Endothelial cell of umbilical vein (primary cell): ENCODE data around the gene CCN6. TPM values are rescaled to one million over a fixed set of nuclear protein-coding genes. Genes with fewer than 3 reads are reported as not detected.

Experiments used
- BruUV-seq: library from RNA; stranded (reverse); fragments of 400-500 nt; replicated peaks from 2 replicates; lab custom pipeline; 2021; lab: Mats Ljungman, UMichigan
- CTCF ChIA-PET: fragments of 300-600, 350-600 bp; sonication (Branson Sonifier 250); formaldehyde crosslinking; loops from one replicate; lab custom pipeline; 2021; ENCODE audit warnings: antibody characterized with exemption, inconsistent platforms; lab: Charles Lee
- POLR2A ChIA-PET: fragments of 300-600, 350-600 bp; sonication (Branson Sonifier 250); formaldehyde crosslinking; loops from one replicate; lab custom pipeline; 2021; ENCODE audit warnings: antibody characterized with exemption, inconsistent platforms; lab: Charles Lee
- DNase-seq: peaks from one replicate; pipeline ENCODE4 v3.0.0-alpha.2; 2011; ENCODE audit warnings: low read depth, low spot score
- FAIRE-seq: peaks from 2 replicates; lab custom pipeline; 2011; peaks lifted over from hg19 to GRCh38; lab: Jason Lieb, UNC
- H2AFZ ChIP-seq: 2 replicates; pipeline ENCODE4 v1.6.0; 2012; ENCODE audit warnings: low read depth, low read length, control low read depth, inconsistent platforms
- H3K27ac ChIP-seq: 2 replicates; pipeline ENCODE4 v1.5.1; 2011; ENCODE audit warnings: low read depth, mild to moderate bottlenecking, control low read depth, low read length, moderate library complexity; ENCODE audit not compliant: insufficient read depth
- H3K27me3 ChIP-seq, 2 experiments: 2 replicates each; pipeline versions ENCODE4 v1.6.0 to v1.6.1; 2011; ENCODE audit warnings: low read length in 2 of 2, mixed read lengths in 1 of 2; ENCODE audit not compliant: control insufficient read depth in 2 of 2, insufficient read depth in 2 of 2
- H3K36me3 ChIP-seq, 2 experiments: 2 replicates in 1 of 2; 3 replicates in 1 of 2; pipeline ENCODE4 v1.5.1; 2011; ENCODE audit warnings: low read length in 2 of 2, mild to moderate bottlenecking in 1 of 2, moderate library complexity in 1 of 2; ENCODE audit not compliant: control insufficient read depth in 2 of 2, insufficient read depth in 2 of 2; ENCODE audit errors: extremely low read depth in 1 of 2
- H3K4me1 ChIP-seq: 3 replicates; pipeline ENCODE4 v1.5.1; 2011; ENCODE audit warnings: mild to moderate bottlenecking, low read length; ENCODE audit not compliant: control insufficient read depth, insufficient read depth; ENCODE audit errors: extremely low read depth
- H3K4me2 ChIP-seq: 2 replicates; pipeline ENCODE4 v1.6.1; 2011; ENCODE audit warnings: low read length, control low read depth, mixed read lengths; ENCODE audit not compliant: insufficient read depth
- H3K4me3 ChIP-seq, 3 experiments: fragments of 200-600 bp in 1 of 3; sonication (generic), shearing (Covaris generic) in 1 of 3; replicated peaks in 1 of 3; 2 replicates each; pipeline ENCODE4 v1.5.1; 2011 to 2016; ENCODE audit warnings: control low read depth in 3 of 3, low read length in 3 of 3, mild to moderate bottlenecking in 2 of 3, inconsistent platforms in 1 of 3, low read depth in 1 of 3, moderate library complexity in 1 of 3; ENCODE audit not compliant: insufficient read depth in 1 of 3
- H3K79me2 ChIP-seq: 2 replicates; pipeline ENCODE4 v1.6.0; 2012; ENCODE audit warnings: low read length, inconsistent platforms; ENCODE audit not compliant: control insufficient read depth, insufficient read depth
- H3K9ac ChIP-seq: replicated peaks from 2 replicates; pipeline ENCODE3; 2011; ENCODE audit warnings: low read length, control low read depth; ENCODE audit not compliant: insufficient read depth; ENCODE audit errors: extremely low read depth
- H3K9me1 ChIP-seq: replicated peaks from 3 replicates; pipeline ENCODE4 v1.6.0; 2011; ENCODE audit warnings: mild to moderate bottlenecking, low read length; ENCODE audit not compliant: control insufficient read depth, insufficient read depth; ENCODE audit errors: extremely low read depth
- H3K9me3 ChIP-seq: replicated peaks from 2 replicates; pipeline ENCODE4 v1.5.1; 2012; ENCODE audit warnings: low read length, inconsistent platforms; ENCODE audit not compliant: control insufficient read depth, insufficient read depth
- H4K20me1 ChIP-seq: replicated peaks from 2 replicates; pipeline ENCODE3; 2011; ENCODE audit warnings: mild to moderate bottlenecking, low read length; ENCODE audit not compliant: control insufficient read depth, insufficient read depth; ENCODE audit errors: extremely low read depth
- CTCF ChIP-seq, 2 donors: IDR thresholded peaks; 1 replicate in 1 of 2; 2 replicates in 1 of 2; pipeline ENCODE4 v1.5.1; 2011; ENCODE audit warnings: low read length in 2 of 2, mild to moderate bottlenecking in 2 of 2, moderate library complexity in 2 of 2, control low read depth in 1 of 2, inconsistent platforms in 1 of 2, low read depth in 1 of 2; ENCODE audit not compliant: insufficient read depth in 1 of 2; ENCODE audit errors: extremely low read depth in 1 of 2
- EZH2 ChIP-seq: IDR thresholded peaks from 2 replicates; pipeline ENCODE4 v1.6.1; 2012; ENCODE audit warnings: borderline replicate concordance, low read depth, mild to moderate bottlenecking, moderate library complexity, low read length, inconsistent platforms; ENCODE audit not compliant: severe bottlenecking
- FOS ChIP-seq: IDR thresholded peaks from 2 replicates; pipeline ENCODE4 v1.6.1; 2011; ENCODE audit warnings: mild to moderate bottlenecking, low read length, moderate library complexity, borderline replicate concordance; ENCODE audit not compliant: insufficient read depth
- GATA2 ChIP-seq: IDR thresholded peaks from 2 replicates; pipeline ENCODE4 v1.7.0; 2011; ENCODE audit warnings: low read depth, mild to moderate bottlenecking, moderate library complexity, mixed read lengths, low read length; ENCODE audit not compliant: insufficient read length, insufficient read depth
- JUN ChIP-seq: IDR thresholded peaks from 2 replicates; pipeline ENCODE4 v1.6.1; 2011; ENCODE audit warnings: borderline replicate concordance, low read depth; ENCODE audit not compliant: insufficient read length, insufficient read depth
- MYC ChIP-seq: IDR thresholded peaks from one replicate; pipeline ENCODE4 v1.6.1; 2011; ENCODE audit warnings: mild to moderate bottlenecking, low read depth, low read length
- POLR2A ChIP-seq: IDR thresholded peaks from 2 replicates; pipeline ENCODE4 v1.6.1; 2012; ENCODE audit warnings: low read depth, mild to moderate bottlenecking, control low read depth, low read length
- POLR2AphosphoS5 ChIP-seq: IDR thresholded peaks from 2 replicates; pipeline ENCODE4 v1.6.1; 2012; ENCODE audit warnings: low read depth, mild to moderate bottlenecking, control low read depth, low read length, moderate library complexity; ENCODE audit not compliant: insufficient read depth
- dilution Hi-C: fragments of 300-500 bp; cut with MboI; formaldehyde crosslinking; loops from one replicate; pipeline ENCODE4 v1.15.0; 2019; ENCODE audit warnings: low sequenced_read_pairs; ENCODE audit not compliant: extremely low pct_ligation_motif_present
- intact Hi-C: fragments of 100-400 bp; cut with micrococcal nuclease; formaldehyde crosslinking; loops from one replicate; pipeline ENCODE4 v1.10.0; 2022
- polyA plus RNA-seq, 4 experiments: library from polyadenylated mRNA; depleted of rRNA in 3 of 4; stranded (reverse) in 3 of 4; unstranded in 1 of 4; fragments of >200 nt; gene quantifications; 2 replicates each; pipeline versions ENCODE4 v1.2.1 to v1.2.3, GENCODE V29; 2011 to 2012; ENCODE audit warnings: missing spikeins in 1 of 4
- total RNA-seq: library from RNA; stranded (reverse); gene quantifications from 2 replicates; pipeline ENCODE4 v1.2.3, GENCODE V29; 2021
- TF ChIP-seq, protein P1 (sequence below): IDR thresholded peaks from 2 replicates; pipeline ENCODE4 v1.6.1; 2011; ENCODE audit not compliant: insufficient read depth, insufficient read length

CCN6 gene
- total and polyA plus RNA-seq, 2 donors (not counting 3 experiments of a cell fraction or from before 2014, with no cell fraction given): not detected

DNA sequence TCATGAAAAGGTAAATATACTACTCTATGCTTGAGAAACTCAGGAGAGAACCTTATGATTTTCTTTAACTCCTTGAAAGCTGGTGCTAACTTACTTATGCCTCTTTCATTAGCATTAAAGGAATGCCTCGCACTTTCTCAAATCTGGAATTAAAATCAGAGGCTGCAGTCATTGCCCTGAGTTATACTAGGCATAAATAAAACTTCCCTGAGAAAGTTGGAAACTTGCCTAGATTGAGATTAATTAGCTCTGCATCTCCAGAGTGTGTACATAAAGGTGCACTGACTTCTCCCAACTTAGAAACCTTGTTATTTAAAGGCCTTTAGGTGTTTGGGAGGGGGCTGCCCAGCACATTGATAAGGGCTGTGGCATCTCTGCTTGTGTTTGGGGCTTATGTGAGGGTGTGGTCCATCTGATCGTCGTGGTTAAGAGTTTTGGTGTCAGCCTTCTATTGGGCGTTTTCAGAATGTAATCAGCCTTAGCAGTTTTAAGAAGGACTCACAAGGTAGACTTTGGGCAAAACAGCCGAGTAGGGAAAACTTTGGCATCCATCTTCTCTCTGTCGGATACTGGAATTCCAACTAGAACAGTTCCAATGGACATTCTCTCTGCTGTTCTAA is 32.1 kb upstream of the CCN6 start:
- Histone ChIP-seq H3K4me1 (peaks cover 14% of the 10 kb centered on the region), H3K27ac (no peak overlapping the region), H3K9me3 (no peaks in the 10 kb centered on the region), H2AFZ (no peak overlapping the region), H3K79me2 (no peaks in the 10 kb centered on the region), H3K4me3 (no peak overlapping the region), H3K27me3 (no peaks in the 10 kb centered on the region), H3K9me1 (no peaks in the 10 kb centered on the region), H4K20me1 (no peaks in the 10 kb centered on the region), H3K4me2 (no peak overlapping the region), H3K36me3 (no peaks in the 10 kb centered on the region), H3K9ac (no peak overlapping the region)
- BruUV-seq: no TSS peak
- TF ChIP-seq EZH2 (no peak), POLR2AphosphoS5 (no peak), POLR2A (no peak), CTCF (IDR thresholded peaks at IDR 0.05; ENCODE audit: extremely low read depth in 1 of 2, insufficient read depth in 1 of 2, low read depth in 1 of 2, low read length in 2 of 2) (no peak)
- CTCF ChIA-PET: interaction anchor here (1.1 to 1.5 kb wide), 2 partner anchors 22 to 312 kb away, joined by 4 to 6 read pairs; no protein-coding TSS in a partner anchor
- POLR2A ChIA-PET: no interaction called here
- DNase-seq: no peak
- dilution Hi-C loops (no loop called here), intact Hi-C loops (no loop called here)
- no peak for FAIRE-seq

GRCh38 chr6:112022749-112023148 is 31.2 kb upstream of the CCN6 start:
- TF ChIP-seq JUN (no peak), FOS (no peak), GATA2 (no peak), POLR2AphosphoS5 (no peak), MYC (no peak), CTCF (IDR thresholded peaks at IDR 0.05; ENCODE audit: extremely low read depth in 1 of 2, insufficient read depth in 1 of 2, low read depth in 1 of 2, low read length in 2 of 2) (no peak), EZH2 (no peak), POLR2A (no peak)
- TF ChIP-seq, protein P1, sequence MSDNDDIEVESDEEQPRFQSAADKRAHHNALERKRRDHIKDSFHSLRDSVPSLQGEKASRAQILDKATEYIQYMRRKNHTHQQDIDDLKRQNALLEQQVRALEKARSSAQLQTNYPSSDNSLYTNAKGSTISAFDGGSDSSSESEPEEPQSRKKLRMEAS: no peak
- Histone ChIP-seq H3K4me1 (peaks cover 14% of the 10 kb centered on the region), H3K27me3 (no peaks in the 10 kb centered on the region), H4K20me1 (no peaks in the 10 kb centered on the region), H3K9me1 (no peaks in the 10 kb centered on the region), H3K36me3 (no peaks in the 10 kb centered on the region), H2AFZ (no peak overlapping the region), H3K27ac (no peak overlapping the region), H3K79me2 (no peaks in the 10 kb centered on the region), H3K4me2 (no peak overlapping the region), H3K9ac (no peak overlapping the region), H3K4me3 (no peak overlapping the region), H3K9me3 (no peaks in the 10 kb centered on the region)
- ChIA-PET POLR2A (no interaction called here), CTCF (no interaction called here)
- intact Hi-C loops: no loop called here
- BruUV-seq: no TSS peak
- dilution Hi-C loops: no loop called here
- DNase-seq (no peak), FAIRE-seq (no peak)
